K562 (cell line): ENCODE results near the gene CRABP1. TPM values are rescaled to one million over a fixed set of nuclear protein-coding genes. Genes with fewer than 3 reads are reported as not detected.

Source experiments
- ATAC-seq: fragments of 200-7000 bp; cut with Tn5 transposase; 3 replicates; pipeline ENCODE4 v1.9.1; 2020; ENCODE audit warnings: moderate library complexity
- BruUV-seq: library from RNA; stranded (reverse); fragments of 400-500 nt; replicated peaks from 2 replicates; lab custom pipeline; 2021; lab: Mats Ljungman, UMichigan
- CTCF ChIA-PET: fragments of 300-600 bp; formaldehyde crosslinking; extraction: SDS; loops from one replicate; lab custom pipeline; 2021; ENCODE audit warnings: low intra/inter-chr PET ratio; lab: Yijun Ruan, JAX
- POLR2A ChIA-PET: fragments of 300-600, 350-650 bp; sonication (Branson Sonifier 250); formaldehyde crosslinking; extraction: SDS; loops from one replicate; lab custom pipeline; 2021; ENCODE audit warnings: antibody characterized with exemption, inconsistent platforms; lab: Yijun Ruan, JAX
- DNase-seq, 4 experiments: peaks; one replicate each; pipeline versions ENCODE4 v3.0.0 to v3.0.0-alpha.2; 2011 to 2018; ENCODE audit warnings: low spot score in 3 of 4, mixed read lengths in 3 of 4; ENCODE audit errors: extremely low read depth in 1 of 4
- FAIRE-seq: peaks from 2 replicates; lab custom pipeline; 2011; peaks lifted over from hg19 to GRCh38; lab: Jason Lieb, UNC
- H2AFZ ChIP-seq: 2 replicates; pipeline ENCODE4 v1.6.0; 2011; ENCODE audit warnings: low read depth, low read length, control low read depth, inconsistent platforms
- H3K27ac ChIP-seq: fragments of 200-600 bp; 3 replicates; pipeline ENCODE4 v1.8.0; 2011; ENCODE audit warnings: low read depth, mild to moderate bottlenecking, control low read depth, inconsistent platforms, low read length, moderate library complexity, mixed read lengths; ENCODE audit errors: extremely low read depth
- H3K27me3 ChIP-seq, 2 experiments: fragments of 300-600 bp in 1 of 2; 2 replicates in 1 of 2; 3 replicates in 1 of 2; pipeline versions ENCODE4 v1.6.0 to v1.8.0; 2011; ENCODE audit warnings: inconsistent platforms in 2 of 2, low read length in 2 of 2, mild to moderate bottlenecking in 1 of 2, mixed read lengths in 1 of 2, moderate library complexity in 1 of 2; ENCODE audit not compliant: control insufficient read depth in 2 of 2, insufficient read depth in 2 of 2
- H3K36me3 ChIP-seq: fragments of 300-600 bp; 3 replicates; pipeline ENCODE4 v1.8.0; 2011; ENCODE audit warnings: mild to moderate bottlenecking, low read length, inconsistent platforms; ENCODE audit not compliant: control insufficient read depth, insufficient read depth
- H3K4me1 ChIP-seq, 2 experiments: fragments of 200-600 bp in 1 of 2; replicated peaks in 1 of 2; 2 replicates in 1 of 2; 3 replicates in 1 of 2; pipeline versions ENCODE4 v1.5.1 to v1.8.0; 2011; ENCODE audit warnings: inconsistent platforms in 2 of 2, low read length in 2 of 2, mild to moderate bottlenecking in 1 of 2, mixed read lengths in 1 of 2, moderate library complexity in 1 of 2; ENCODE audit not compliant: control insufficient read depth in 2 of 2, insufficient read depth in 2 of 2
- H3K4me2 ChIP-seq: 2 replicates; pipeline ENCODE4 v1.6.1; 2011; ENCODE audit warnings: low read length, control low read depth, inconsistent platforms, mixed read lengths; ENCODE audit not compliant: insufficient read depth
- H3K4me3 ChIP-seq: fragments of 200-600 bp; sonication (generic), shearing (Covaris generic); 2 replicates; pipeline ENCODE4 v1.5.1; 2016; ENCODE audit warnings: control low read depth, inconsistent platforms
- H3K79me2 ChIP-seq: fragments of 200-600 bp; 3 replicates; pipeline ENCODE4 v1.8.0; 2011; ENCODE audit warnings: low read length, inconsistent platforms; ENCODE audit not compliant: control insufficient read depth, insufficient read depth
- H3K9ac ChIP-seq, 2 experiments: 2 replicates each; pipeline versions ENCODE4 v1.6.0 to v1.6.1; 2011; ENCODE audit warnings: low read depth in 2 of 2, low read length in 2 of 2, control low read depth in 1 of 2, inconsistent platforms in 1 of 2, mild to moderate bottlenecking in 1 of 2, mixed read lengths in 1 of 2; ENCODE audit not compliant: insufficient read depth in 1 of 2
- H3K9me1 ChIP-seq: one replicate; pipeline ENCODE4 v1.6.0; 2011; ENCODE audit warnings: inconsistent platforms, mild to moderate bottlenecking, low read length, moderate library complexity; ENCODE audit not compliant: control insufficient read depth, insufficient read depth
- H3K9me3 ChIP-seq: replicated peaks from 2 replicates; pipeline ENCODE4 v1.5.1; 2011; ENCODE audit warnings: low read depth, low read length, inconsistent platforms; ENCODE audit not compliant: control insufficient read depth, insufficient read depth
- H4K20me1 ChIP-seq: replicated peaks from 2 replicates; pipeline ENCODE4 v1.6.1; 2011; ENCODE audit warnings: low read length, inconsistent platforms, mixed read lengths; ENCODE audit not compliant: control insufficient read depth, insufficient read depth
- ZNF318 ChIP-seq, 2 experiments: fragments of 450-650 bp; IDR thresholded peaks; 2 replicates each; pipeline ENCODE4 v1.6.1; 2016; ENCODE audit warnings: mild to moderate bottlenecking in 2 of 2, borderline replicate concordance in 1 of 2, low read depth in 1 of 2, moderate library complexity in 1 of 2
- whole genome bisulfite sequencing: fragments of 100-300 bp; shearing (Covaris generic); methylation state at CpG from one replicate; pipeline ENCODE4 v1.1.6; 2016; ENCODE audit warnings: low coverage, mixed read lengths; ENCODE audit not compliant: insufficient coverage; ENCODE audit errors: missing lambda C conversion rate; 5-methylcytosine and 5-hydroxymethylcytosine counted together
- in situ Hi-C: fragments of 300-500 bp; cut with MboI; formaldehyde crosslinking; loops from 4 replicates; pipeline ENCODE4 v1.15.0; 2018; ENCODE audit warnings: inconsistent platforms, mixed read lengths
- intact Hi-C: fragments of 100-400 bp; cut with micrococcal nuclease; formaldehyde crosslinking; loops from 2 replicates; pipeline ENCODE4 v1.14.2; 2022
- polyA plus RNA-seq, 8 experiments: library from polyadenylated mRNA; depleted of rRNA in 4 of 8; stranded (reverse) in 5 of 8; unstranded in 3 of 8; fragments of >200 nt; fragmentation: Nextera tagmentation in 2 of 8; fragmentation: Illumina TruSeq in 1 of 8; extraction: Ambion mirVana in 2 of 8; extraction: Trizol in 1 of 8; gene quantifications; 2 replicates each; pipeline versions ENCODE4 v1.2.1 to v1.2.3, GENCODE V29; 2011 to 2014; ENCODE audit warnings: inconsistent platforms in 1 of 8, missing spikeins in 1 of 8
- total RNA-seq, 7 experiments: library from RNA; depleted of rRNA in 6 of 7; stranded (reverse); fragments of >200 nt in 6 of 7; fragmentation: Illumina TruSeq in 2 of 7; extraction: Trizol in 2 of 7; gene quantifications; 2 replicates each; pipeline versions ENCODE4 v1.2.1 to v1.2.3, GENCODE V29; 2011 to 2021; ENCODE audit warnings: low replicate concordance in 1 of 7
- TF ChIP-seq, protein P1 (sequence below): fragments of 250-450 bp; sonication (Bioruptor Pico); IDR thresholded peaks from 2 replicates; pipeline ENCODE4 v1.8.0; 2022; ENCODE audit warnings: inconsistent platforms

CRABP1 gene
- total and polyA plus RNA-seq, 9 of the 15 experiments (the other 6 are each of a cell fraction or from before 2014, with no cell fraction given): 0.60 TPM; not detected in 8

- Histone ChIP-seq H2AFZ (no peak overlapping the region), H3K27me3 (peaks cover 31 to 62% of the 10 kb centered on the region in 2 experiments), H3K9me3 (no peaks in the 10 kb centered on the region), H3K4me1 (0 out of 5 replicates have a peak, but pooled peaks cover 0 to 4% of the 10 kb centered on the region in 2 experiments), H3K79me2 (no peaks in the 10 kb centered on the region), H3K4me2 (no peak overlapping the region), H3K9me1 (no peaks in the 10 kb centered on the region), H3K9ac (no peak overlapping the region), H3K36me3 (no peaks in the 10 kb centered on the region), H4K20me1 (no peaks in the 10 kb centered on the region), H3K27ac (no peak overlapping the region), H3K4me3 (no peak overlapping the region)
- no TSS peak for BruUV-seq
- POLR2A ChIA-PET: interaction anchor here (0.5 to 1.3 kb wide), 2 partner anchors 16 to 39 kb away, joined by 3 read pairs; no protein-coding TSS in a partner anchor
- ATAC-seq (no peak), FAIRE-seq (no peak), DNase-seq (no peak)
- intact Hi-C loops: no loop called here
- WGBS: 10% methylated on average over 6 of the region's 6 CpGs
- CTCF ChIA-PET: no interaction called here
- in situ Hi-C loops: no loop called here
- TF ChIP-seq, protein P1, sequence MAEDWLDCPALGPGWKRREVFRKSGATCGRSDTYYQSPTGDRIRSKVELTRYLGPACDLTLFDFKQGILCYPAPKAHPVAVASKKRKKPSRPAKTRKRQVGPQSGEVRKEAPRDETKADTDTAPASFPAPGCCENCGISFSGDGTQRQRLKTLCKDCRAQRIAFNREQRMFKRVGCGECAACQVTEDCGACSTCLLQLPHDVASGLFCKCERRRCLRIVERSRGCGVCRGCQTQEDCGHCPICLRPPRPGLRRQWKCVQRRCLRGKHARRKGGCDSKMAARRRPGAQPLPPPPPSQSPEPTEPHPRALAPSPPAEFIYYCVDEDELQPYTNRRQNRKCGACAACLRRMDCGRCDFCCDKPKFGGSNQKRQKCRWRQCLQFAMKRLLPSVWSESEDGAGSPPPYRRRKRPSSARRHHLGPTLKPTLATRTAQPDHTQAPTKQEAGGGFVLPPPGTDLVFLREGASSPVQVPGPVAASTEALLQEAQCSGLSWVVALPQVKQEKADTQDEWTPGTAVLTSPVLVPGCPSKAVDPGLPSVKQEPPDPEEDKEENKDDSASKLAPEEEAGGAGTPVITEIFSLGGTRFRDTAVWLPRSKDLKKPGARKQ: no peak
- TF ChIP-seq ZNF318 (IDR thresholded peaks at IDR 0.05; ENCODE audit: borderline replicate concordance in 1 of 2, low read depth in 1 of 2): no peak
Measured at GRCh38 chr15:78363381-78363734, 23.2 kb downstream of the CRABP1 start.
